Measurements from ENCODE around the gene MAGEA3. TPM values are rescaled to one million over a fixed set of nuclear protein-coding genes. Genes with fewer than 3 reads are reported as not detected.
"Not testable (repeated sequence)": the region's sequence is repeated elsewhere in the genome, so short reads cannot be mapped to it uniquely, and the experiment has no call there.

Gene MAGEA3
- total RNA-seq, 4 donors from 2014 or later, result not detected

DNA sequence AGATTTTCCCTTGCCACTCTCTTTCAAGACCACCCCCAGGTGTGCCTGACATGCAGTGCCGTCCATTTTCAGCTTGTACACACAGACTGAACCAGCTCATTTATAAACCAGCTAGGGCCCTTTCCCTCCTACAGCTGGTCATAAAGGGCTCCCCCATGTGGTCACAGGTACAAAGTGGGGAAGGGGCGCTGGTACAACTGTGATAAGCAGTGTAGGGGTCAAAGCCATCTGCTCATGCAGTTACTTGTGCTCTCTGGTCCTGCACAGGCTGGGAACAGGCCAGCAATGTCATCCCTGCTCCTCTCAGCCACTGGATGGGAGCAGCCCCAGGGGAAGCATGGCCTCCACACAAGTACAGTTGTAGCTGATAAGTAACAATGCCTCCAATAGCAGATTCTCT, 40.3 kb upstream of the MAGEA3 start:
- Histone ChIP-seq H3K27ac (no peak overlapping the region), H3K4me3 (no peak overlapping the region), H3K27me3 (no peaks in the 10 kb centered on the region), H3K9me3 (no peaks in the 10 kb centered on the region), H3K4me1 (no peaks in the 10 kb centered on the region), H3K36me3 (no peaks in the 10 kb centered on the region)
- DNase-seq, result no peak
- intact Hi-C loops (cut with DNase I; ENCODE audit: low total_unique reads), result no loop called here
- TF ChIP-seq, protein P1, sequence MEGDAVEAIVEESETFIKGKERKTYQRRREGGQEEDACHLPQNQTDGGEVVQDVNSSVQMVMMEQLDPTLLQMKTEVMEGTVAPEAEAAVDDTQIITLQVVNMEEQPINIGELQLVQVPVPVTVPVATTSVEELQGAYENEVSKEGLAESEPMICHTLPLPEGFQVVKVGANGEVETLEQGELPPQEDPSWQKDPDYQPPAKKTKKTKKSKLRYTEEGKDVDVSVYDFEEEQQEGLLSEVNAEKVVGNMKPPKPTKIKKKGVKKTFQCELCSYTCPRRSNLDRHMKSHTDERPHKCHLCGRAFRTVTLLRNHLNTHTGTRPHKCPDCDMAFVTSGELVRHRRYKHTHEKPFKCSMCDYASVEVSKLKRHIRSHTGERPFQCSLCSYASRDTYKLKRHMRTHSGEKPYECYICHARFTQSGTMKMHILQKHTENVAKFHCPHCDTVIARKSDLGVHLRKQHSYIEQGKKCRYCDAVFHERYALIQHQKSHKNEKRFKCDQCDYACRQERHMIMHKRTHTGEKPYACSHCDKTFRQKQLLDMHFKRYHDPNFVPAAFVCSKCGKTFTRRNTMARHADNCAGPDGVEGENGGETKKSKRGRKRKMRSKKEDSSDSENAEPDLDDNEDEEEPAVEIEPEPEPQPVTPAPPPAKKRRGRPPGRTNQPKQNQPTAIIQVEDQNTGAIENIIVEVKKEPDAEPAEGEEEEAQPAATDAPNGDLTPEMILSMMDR (IDR thresholded peaks at IDR 0.05), result no peak
- no peak for TF ChIP-seq POLR2A (IDR thresholded peaks at IDR 0.05)

- Histone ChIP-seq H3K4me3 (no peak overlapping the region), H3K27ac (no peak overlapping the region), H3K9me3 (no peaks in the 10 kb centered on the region), H3K36me3 (no peaks in the 10 kb centered on the region), H3K4me1 (no peaks in the 10 kb centered on the region), H3K27me3 (no peaks in the 10 kb centered on the region)
- TF ChIP-seq POLR2A (IDR thresholded peaks at IDR 0.05), result no peak
- TF ChIP-seq, protein P1 (IDR thresholded peaks at IDR 0.05), result no peak
- DNase-seq, result no peak
- intact Hi-C loops (cut with DNase I; ENCODE audit: low total_unique reads), result no loop called here
Measured at GRCh38 chrX:152663086-152663485, 35.5 kb upstream of the MAGEA3 start.

DNA sequence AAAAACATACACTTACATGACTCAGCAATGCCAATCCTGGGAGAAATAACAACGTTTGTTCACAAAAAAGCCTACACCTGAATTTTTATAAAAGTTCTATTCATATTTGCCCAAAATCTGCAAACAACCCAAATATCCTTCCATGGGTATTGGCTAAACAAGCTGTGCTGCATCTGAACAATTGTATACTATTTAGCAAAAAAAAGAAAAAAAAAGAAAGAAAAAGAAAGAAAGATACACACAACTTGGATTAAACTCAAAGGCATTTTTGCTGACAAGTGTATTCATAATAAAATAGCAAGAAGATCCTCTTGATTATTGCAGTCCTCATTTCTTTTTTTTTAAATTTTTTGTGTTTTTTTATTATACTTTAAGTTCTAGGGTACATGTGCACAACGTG, 24.5 kb upstream of the MAGEA3 start:
- Histone ChIP-seq H3K27me3 (no peaks in the 10 kb centered on the region), H3K36me3 (no peaks in the 10 kb centered on the region), H3K4me3 (no peak overlapping the region), H3K9me3 (no peaks in the 10 kb centered on the region), H3K4me1 (no peaks in the 10 kb centered on the region), H3K27ac (no peak overlapping the region)
- intact Hi-C loops (cut with DNase I; ENCODE audit: low total_unique reads), result no loop called here
- no peak for DNase-seq
- no peak for TF ChIP-seq POLR2A (IDR thresholded peaks at IDR 0.05)

- intact Hi-C loops (cut with DNase I; ENCODE audit: low total_unique reads); H3K27ac ChIP-seq; H3K4me3 ChIP-seq; H3K9me3 ChIP-seq; DNase-seq; H3K36me3 ChIP-seq; H3K27me3 ChIP-seq; H3K4me1 ChIP-seq: not testable (repeated sequence)
Measured at GRCh38 chrX:152674652-152675051, 23.9 kb upstream of the MAGEA3 start.

DNA sequence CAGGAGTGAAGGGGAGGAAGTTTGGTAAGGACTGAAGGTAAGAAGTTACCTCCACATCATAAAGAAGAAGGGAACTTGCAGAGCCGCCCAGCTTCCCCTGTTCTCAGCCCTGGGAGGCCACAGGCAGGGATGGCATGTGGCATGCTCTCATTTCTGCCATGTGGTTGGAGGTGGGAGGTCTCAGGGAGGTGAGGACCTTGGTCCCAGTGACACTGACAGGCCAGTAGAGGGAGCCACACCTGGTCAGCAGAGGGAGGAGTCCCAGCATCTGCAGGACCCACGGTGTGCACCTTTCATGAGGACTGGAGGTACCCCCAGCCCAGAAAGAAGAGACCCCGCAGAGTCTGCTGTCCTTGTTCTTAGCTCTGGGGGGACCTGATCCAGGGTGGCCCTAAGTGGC, 17.6 kb upstream of the MAGEA3 start:
- H3K27ac ChIP-seq; H3K4me1 ChIP-seq; intact Hi-C loops (cut with DNase I; ENCODE audit: low total_unique reads); H3K4me3 ChIP-seq; H3K36me3 ChIP-seq; DNase-seq; H3K9me3 ChIP-seq; H3K27me3 ChIP-seq: not testable (repeated sequence)

GRCh38 chrX:152700390-152700789, 1.8 kb downstream of the MAGEA3 start:
- H3K9me3 ChIP-seq; H3K4me3 ChIP-seq; H3K27ac ChIP-seq; DNase-seq; intact Hi-C loops (cut with DNase I; ENCODE audit: low total_unique reads); H3K27me3 ChIP-seq; H3K4me1 ChIP-seq; H3K36me3 ChIP-seq: not testable (repeated sequence)

DNA sequence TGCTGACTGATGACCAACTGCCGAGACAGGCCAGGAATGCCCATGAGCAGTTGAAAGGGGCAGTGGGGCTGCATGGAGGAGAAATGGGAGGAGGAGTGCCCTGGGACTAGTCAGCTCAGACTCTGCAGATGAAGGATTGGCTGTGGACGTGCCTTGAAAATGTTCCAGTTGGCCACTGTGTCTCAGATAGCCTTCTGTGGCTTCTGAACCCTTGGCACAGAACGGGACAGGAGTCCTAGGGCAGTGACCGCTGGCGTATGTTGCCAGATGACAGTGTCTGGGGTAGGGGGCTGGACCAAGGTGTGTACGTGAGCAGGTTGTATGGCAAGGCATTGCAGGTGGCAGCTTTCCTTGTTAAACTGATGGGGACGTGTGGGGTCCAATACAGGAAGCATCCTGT, 7.9 kb downstream of the MAGEA3 start:
- intact Hi-C loops (cut with DNase I; ENCODE audit: low total_unique reads); DNase-seq; H3K9me3 ChIP-seq; H3K27me3 ChIP-seq; H3K27ac ChIP-seq; H3K36me3 ChIP-seq; H3K4me3 ChIP-seq; H3K4me1 ChIP-seq: not testable (repeated sequence)

DNA sequence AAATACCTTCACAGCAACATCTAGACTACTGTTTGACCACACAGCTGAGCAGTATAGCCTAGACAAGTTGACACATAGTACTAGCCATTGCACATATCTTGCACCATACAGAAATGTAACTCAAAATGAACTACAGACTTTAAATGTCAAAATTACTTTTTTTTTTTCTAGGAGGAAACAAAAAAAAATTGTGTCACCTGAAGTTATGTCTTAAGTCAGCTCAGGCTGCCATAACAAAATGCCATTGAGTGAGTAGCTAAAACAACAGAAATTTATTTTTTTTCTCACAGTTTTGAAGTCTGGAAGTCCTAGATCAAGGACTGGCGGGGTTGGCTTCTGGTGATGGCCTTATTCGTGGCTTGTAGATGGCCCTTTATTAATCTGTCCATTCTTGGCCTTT, 10.6 kb downstream of the MAGEA3 start, which contains the start of gene CSAG2:
Gene CSAG2, minus strand, starts transcription at position 101 of the 400 bp plus-strand sequence. CDS start 161 bp downstream, outside the sequence.
- H3K4me1 ChIP-seq; H3K27ac ChIP-seq; H3K9me3 ChIP-seq; H3K27me3 ChIP-seq; H3K4me3 ChIP-seq; intact Hi-C loops (cut with DNase I; ENCODE audit: low total_unique reads); DNase-seq; H3K36me3 ChIP-seq: not testable (repeated sequence)

DNA sequence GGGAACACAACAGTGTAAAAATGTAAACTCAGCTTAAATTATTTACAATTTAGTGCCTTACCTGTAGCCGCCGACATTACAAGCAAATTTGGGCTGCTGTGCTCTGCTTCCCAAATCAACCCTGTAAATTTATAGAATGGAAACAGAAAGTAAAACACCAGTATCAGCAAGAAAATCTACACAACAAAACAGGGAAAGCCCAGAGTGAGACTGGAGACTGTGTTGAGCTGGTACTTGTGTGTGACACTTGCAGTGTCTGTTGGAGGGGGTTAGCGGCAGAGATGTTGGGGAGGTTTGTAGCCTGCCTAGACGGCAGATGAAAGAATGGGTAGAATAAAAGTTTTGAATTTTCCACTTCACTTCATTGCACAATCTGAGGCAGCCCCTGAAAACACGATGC, 14.6 kb downstream of the MAGEA3 start:
- H3K4me1 ChIP-seq; DNase-seq; H3K4me3 ChIP-seq; H3K9me3 ChIP-seq; H3K27ac ChIP-seq; intact Hi-C loops (cut with DNase I; ENCODE audit: low total_unique reads); H3K27me3 ChIP-seq; H3K36me3 ChIP-seq: not testable (repeated sequence)

DNA sequence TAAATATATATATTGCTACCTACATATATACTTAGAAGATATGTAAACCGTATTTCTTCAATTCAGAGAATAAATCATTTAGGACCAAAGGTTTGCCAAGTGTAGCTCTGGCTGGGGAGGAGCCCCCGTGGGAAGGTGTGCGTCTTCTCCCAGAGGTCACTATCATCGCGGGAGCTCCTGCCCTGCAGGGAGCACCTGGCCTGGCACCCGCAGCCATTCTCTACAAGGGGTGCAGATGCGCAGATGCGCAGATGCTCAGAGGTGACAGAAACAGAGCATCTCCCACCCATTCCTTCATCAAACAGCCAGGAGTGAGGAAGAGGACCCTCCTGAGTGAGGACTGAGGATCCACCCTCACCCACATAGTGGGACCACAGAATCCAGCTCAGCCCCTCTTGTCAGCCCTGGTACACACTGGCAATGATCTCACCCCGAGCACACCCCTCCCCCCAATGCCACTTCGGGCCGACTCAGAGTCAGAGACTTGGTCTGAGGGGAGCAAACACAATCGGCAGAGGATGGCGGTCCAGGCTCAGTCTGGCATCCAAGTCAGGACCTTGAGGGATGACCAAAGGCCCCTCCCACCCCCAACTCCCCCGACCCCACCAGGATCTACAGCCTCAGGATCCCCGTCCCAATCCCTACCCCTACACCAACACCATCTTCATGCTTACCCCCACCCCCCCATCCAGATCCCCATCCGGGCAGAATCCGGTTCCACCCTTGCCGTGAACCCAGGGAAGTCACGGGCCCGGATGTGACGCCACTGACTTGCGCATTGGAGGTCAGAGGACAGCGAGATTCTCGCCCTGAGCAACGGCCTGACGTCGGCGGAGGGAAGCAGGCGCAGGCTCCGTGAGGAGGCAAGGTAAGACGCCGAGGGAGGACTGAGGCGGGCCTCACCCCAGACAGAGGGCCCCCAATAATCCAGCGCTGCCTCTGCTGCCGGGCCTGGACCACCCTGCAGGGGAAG, 15.5 kb downstream of the MAGEA3 start, which contains the start of gene MAGEA2B:
Gene MAGEA2B, plus strand, starts transcription at position 814 of the 973 bp plus-strand sequence. CDS start 2,479 bp downstream, outside the sequence.
- DNase-seq; H3K27ac ChIP-seq; intact Hi-C loops (cut with DNase I; ENCODE audit: low total_unique reads); H3K36me3 ChIP-seq; H3K27me3 ChIP-seq; H3K4me1 ChIP-seq; H3K4me3 ChIP-seq; H3K9me3 ChIP-seq: not testable (repeated sequence)

Measured in uterus (tissue), 4 donors.